ENCODE data around the gene BCL2L13.

DNA sequence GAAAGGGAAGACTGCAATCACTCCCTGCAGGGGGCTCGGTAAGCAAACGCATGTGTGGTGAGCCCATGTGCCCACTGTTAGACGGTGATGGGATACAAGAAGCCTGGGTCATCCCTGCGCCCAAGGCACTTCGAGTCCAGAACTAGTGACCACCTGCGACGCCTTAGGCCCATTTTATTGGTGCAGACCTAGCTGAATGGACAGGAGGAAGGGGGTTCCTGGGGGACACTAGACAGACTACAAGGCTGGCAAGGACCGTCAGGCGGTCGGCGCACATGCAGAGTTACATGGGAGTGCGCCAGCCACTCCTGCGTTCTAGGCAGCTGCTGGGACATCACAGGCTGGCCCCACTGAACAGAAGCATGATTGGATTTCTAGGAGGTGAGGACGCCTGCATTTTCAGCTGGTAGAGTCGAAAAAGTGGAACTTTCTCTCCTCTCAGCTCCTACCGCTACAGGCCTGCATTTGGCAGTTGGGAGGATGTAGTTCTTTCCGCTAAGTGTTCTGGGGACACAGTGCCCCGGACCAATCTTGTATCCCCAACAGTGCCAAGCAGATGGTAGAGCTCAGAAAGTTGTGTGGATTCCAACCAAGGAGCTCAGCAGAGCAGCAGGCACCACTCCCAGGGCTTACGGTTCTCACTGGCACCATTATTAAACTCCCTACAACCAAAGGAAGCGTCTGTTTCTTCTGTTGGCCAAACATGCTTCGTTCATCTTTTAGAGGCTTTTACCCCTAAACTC is 100.0 kb downstream of the BCL2L13 start:
- TF ChIP-seq, protein P1, sequence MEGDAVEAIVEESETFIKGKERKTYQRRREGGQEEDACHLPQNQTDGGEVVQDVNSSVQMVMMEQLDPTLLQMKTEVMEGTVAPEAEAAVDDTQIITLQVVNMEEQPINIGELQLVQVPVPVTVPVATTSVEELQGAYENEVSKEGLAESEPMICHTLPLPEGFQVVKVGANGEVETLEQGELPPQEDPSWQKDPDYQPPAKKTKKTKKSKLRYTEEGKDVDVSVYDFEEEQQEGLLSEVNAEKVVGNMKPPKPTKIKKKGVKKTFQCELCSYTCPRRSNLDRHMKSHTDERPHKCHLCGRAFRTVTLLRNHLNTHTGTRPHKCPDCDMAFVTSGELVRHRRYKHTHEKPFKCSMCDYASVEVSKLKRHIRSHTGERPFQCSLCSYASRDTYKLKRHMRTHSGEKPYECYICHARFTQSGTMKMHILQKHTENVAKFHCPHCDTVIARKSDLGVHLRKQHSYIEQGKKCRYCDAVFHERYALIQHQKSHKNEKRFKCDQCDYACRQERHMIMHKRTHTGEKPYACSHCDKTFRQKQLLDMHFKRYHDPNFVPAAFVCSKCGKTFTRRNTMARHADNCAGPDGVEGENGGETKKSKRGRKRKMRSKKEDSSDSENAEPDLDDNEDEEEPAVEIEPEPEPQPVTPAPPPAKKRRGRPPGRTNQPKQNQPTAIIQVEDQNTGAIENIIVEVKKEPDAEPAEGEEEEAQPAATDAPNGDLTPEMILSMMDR (IDR thresholded peaks at IDR 0.05) = no peak
- no peak for TF ChIP-seq POLR2A (IDR thresholded peaks at IDR 0.05)

Data from right lobe of liver (tissue), 4 donors.